Neuron (in vitro differentiated cells): Measurements from ENCODE around the gene ELAVL4.

Experiments
- H2AFZ ChIP-seq: one replicate; pipeline ENCODE4 v1.6.1; 2013; ENCODE audit warnings: low read depth, mild to moderate bottlenecking, inconsistent platforms, low read length, moderate library complexity
- H3K27me3 ChIP-seq: one replicate; pipeline ENCODE4 v1.6.1; 2013; ENCODE audit warnings: low read length; ENCODE audit not compliant: insufficient read depth
- H3K36me3 ChIP-seq: one replicate; pipeline ENCODE4 v1.6.1; 2013; ENCODE audit warnings: low read length; ENCODE audit not compliant: insufficient read depth
- H3K4me1 ChIP-seq: one replicate; pipeline ENCODE4 v1.6.1; 2013; ENCODE audit warnings: low read length; ENCODE audit not compliant: insufficient read depth
- H3K4me3 ChIP-seq: 2 replicates; pipeline ENCODE4 v1.5.1; 2013; ENCODE audit warnings: mild to moderate bottlenecking, low read length, moderate library complexity
- H3K9me3 ChIP-seq: one replicate; pipeline ENCODE4 v1.6.1; 2013; ENCODE audit warnings: low read length

Gene ELAVL4

GRCh38 chr1:50208315-50208714 lies 99.6 kb downstream of the ELAVL4 start:
- no peak overlapping the region for H2AFZ ChIP-seq
- no peak overlapping the region for H3K4me3 ChIP-seq
- no peaks in the 10 kb centered on the region for H3K4me1 ChIP-seq
- H3K27me3 ChIP-seq, result no peaks in the 10 kb centered on the region
- H3K36me3 ChIP-seq, result no peaks in the 10 kb centered on the region
- no peaks in the 10 kb centered on the region for H3K9me3 ChIP-seq

- Histone ChIP-seq H3K27me3 (no peaks in the 10 kb centered on the region), H3K4me1 (no peaks in the 10 kb centered on the region), H3K9me3 (no peaks in the 10 kb centered on the region), H3K36me3 (no peaks in the 10 kb centered on the region), H2AFZ (no peak overlapping the region), H3K4me3 (no peak overlapping the region)
Observed at GRCh38 chr1:50208756-50209155, 100.0 kb downstream of the ELAVL4 start.

- Histone ChIP-seq H3K27me3 (no peaks in the 10 kb centered on the region), H3K4me1 (no peaks in the 10 kb centered on the region), H3K36me3 (no peaks in the 10 kb centered on the region), H3K9me3 (no peaks in the 10 kb centered on the region), H3K4me3 (no peak overlapping the region), H2AFZ (no peak overlapping the region)
Observed at GRCh38 chr1:50209749-50210148, 101.0 kb downstream of the ELAVL4 start.

DNA sequence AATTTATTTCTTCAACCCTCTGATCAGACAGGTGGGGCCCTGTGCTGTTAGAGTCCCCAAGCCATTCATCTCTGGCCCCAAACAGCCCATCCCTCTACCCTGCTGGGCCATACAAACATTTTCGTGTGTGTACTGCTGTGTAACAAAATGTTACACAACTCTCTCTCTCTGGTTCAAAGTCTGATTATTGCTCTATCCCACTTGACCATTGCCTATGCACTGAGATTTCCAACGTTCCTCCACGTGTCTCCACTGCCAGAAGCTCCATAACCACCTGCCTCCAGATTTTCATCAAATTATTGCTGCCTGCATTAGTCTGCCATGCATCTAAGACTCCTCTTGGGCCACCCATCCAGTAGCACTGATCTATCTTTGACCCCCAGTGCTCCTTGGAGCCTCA lies 104.8 kb downstream of the ELAVL4 start:
- peaks cover 3% of the 10 kb centered on the region for H3K27me3 ChIP-seq
- no peak overlapping the region for H3K4me3 ChIP-seq
- H2AFZ ChIP-seq, result no peak overlapping the region
- H3K4me1 ChIP-seq, result no peaks in the 10 kb centered on the region
- H3K36me3 ChIP-seq, result no peaks in the 10 kb centered on the region
- H3K9me3 ChIP-seq, result no peaks in the 10 kb centered on the region

- H3K9me3 ChIP-seq, result no peaks in the 10 kb centered on the region
- peaks cover 3% of the 10 kb centered on the region for H3K27me3 ChIP-seq
- H3K4me1 ChIP-seq, result no peaks in the 10 kb centered on the region
- no peaks in the 10 kb centered on the region for H3K36me3 ChIP-seq
- H3K4me3 ChIP-seq, result no peak overlapping the region
- no peak overlapping the region for H2AFZ ChIP-seq
Observed at GRCh38 chr1:50214717-50215116, 106.0 kb downstream of the ELAVL4 start.

DNA sequence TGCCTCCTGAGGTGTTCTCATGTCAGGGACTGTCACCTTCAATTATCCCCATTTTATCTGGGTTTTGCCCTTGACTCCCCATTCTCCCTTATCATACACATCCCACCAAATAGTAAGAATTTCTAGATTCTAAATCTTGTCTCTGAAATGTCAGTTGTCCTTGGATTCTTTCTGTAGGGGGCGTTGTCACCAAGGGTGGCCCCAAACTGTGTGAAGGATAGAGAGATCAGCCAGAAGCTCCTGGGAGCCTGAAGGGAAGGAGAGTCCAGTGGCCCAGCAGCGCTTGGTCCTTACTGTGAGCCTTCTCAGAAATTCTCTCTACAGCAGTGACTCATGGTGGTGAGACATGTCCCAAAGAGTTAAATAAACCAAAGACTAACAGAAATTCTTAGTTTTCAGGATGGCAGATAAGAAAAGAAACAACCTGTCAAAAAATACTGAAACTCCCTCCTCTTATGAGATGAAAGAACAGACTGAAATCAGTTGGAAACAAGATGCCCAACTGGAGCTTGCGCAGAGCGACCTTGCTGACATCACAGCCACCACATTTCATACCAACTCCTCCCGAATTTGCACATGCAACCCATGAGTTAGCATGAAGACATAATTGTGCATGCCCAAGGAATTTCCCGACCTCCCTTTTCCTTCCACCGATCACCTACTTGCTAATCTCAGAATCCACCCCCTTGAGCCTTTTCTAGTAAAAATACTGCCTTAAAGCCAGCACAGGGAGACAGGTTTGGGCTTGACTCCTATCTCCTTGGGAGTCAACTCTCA lies 109.8 kb downstream of the ELAVL4 start:
- H3K36me3 ChIP-seq, result no peaks in the 10 kb centered on the region
- no peaks in the 10 kb centered on the region for H3K9me3 ChIP-seq
- H2AFZ ChIP-seq, result no peak overlapping the region
- H3K4me1 ChIP-seq, result no peaks in the 10 kb centered on the region
- no peak overlapping the region for H3K4me3 ChIP-seq
- H3K27me3 ChIP-seq, result peaks cover 3% of the 10 kb centered on the region

- Histone ChIP-seq H3K27me3 (peaks cover 3% of the 10 kb centered on the region), H3K9me3 (no peaks in the 10 kb centered on the region), H3K4me3 (no peak overlapping the region), H3K36me3 (no peaks in the 10 kb centered on the region), H2AFZ (no peak overlapping the region), H3K4me1 (no peaks in the 10 kb centered on the region)
Observed at GRCh38 chr1:50228871-50229384, 120.2 kb downstream of the ELAVL4 start.

- Histone ChIP-seq H3K9me3 (no peaks in the 10 kb centered on the region), H3K4me3 (no peak overlapping the region), H3K27me3 (peaks cover 3% of the 10 kb centered on the region), H3K36me3 (no peaks in the 10 kb centered on the region), H2AFZ (no peak overlapping the region), H3K4me1 (no peaks in the 10 kb centered on the region)
Observed at GRCh38 chr1:50231209-50231608, 122.5 kb downstream of the ELAVL4 start.

DNA sequence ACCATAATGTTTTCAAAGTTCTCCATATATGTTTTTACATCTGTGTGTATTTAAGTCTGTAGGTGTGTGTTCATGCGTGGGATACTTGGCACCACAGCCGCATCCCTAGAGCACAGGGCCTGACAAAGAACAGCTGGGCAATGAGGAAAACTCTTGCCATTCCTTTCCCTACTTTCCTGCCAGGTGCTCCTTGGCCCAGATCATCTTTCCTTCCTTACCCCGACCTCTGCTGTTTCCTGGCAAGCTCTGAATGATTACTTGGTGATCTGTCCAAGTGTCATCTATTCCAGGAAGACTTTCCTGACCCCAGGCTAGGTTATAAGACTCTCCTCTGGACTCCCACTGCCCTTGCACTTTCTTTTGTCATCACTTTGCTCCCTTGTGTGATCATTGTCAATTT lies 123.6 kb downstream of the ELAVL4 start:
- Histone ChIP-seq H3K4me1 (no peaks in the 10 kb centered on the region), H3K36me3 (no peaks in the 10 kb centered on the region), H3K27me3 (peaks cover 3% of the 10 kb centered on the region)

DNA sequence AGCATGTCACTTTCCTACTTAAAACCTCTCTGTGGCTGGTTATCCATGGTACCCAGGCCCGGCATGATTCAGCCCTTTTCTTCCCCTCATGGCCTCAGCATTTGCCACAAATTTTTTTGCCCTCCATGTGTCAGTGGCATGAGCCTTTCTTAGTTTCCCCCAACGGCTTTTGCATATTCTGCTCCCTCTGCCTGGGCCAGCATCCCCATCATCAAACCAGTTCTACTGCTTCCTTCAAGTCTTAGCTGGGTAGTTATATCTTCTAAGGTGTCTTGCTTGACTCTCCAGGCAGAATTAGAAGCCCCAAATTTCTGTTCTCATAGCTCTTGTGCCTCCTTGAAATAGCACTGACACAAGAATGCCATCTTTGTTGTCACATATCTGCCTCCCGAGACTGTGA lies 127.9 kb downstream of the ELAVL4 start:
- no peak overlapping the region for H2AFZ ChIP-seq
- H3K9me3 ChIP-seq, result no peaks in the 10 kb centered on the region
- H3K4me3 ChIP-seq, result no peak overlapping the region
- no peaks in the 10 kb centered on the region for H3K36me3 ChIP-seq
- H3K4me1 ChIP-seq, result no peaks in the 10 kb centered on the region
- H3K27me3 ChIP-seq, result no peaks in the 10 kb centered on the region

More for the DNA sequence above, 123.6 kb downstream of the ELAVL4 start:
- H2AFZ ChIP-seq, result no peak overlapping the region
- no peak overlapping the region for H3K4me3 ChIP-seq
- no peaks in the 10 kb centered on the region for H3K9me3 ChIP-seq

GRCh38 chr1:50237056-50237455 lies 128.3 kb downstream of the ELAVL4 start:
- no peaks in the 10 kb centered on the region for H3K36me3 ChIP-seq
- no peak overlapping the region for H3K4me3 ChIP-seq
- H3K4me1 ChIP-seq, result no peaks in the 10 kb centered on the region
- no peak overlapping the region for H2AFZ ChIP-seq
- H3K9me3 ChIP-seq, result no peaks in the 10 kb centered on the region
- H3K27me3 ChIP-seq, result no peaks in the 10 kb centered on the region

GRCh38 chr1:50243939-50244338 lies 135.2 kb downstream of the ELAVL4 start:
- no peak overlapping the region for H3K4me3 ChIP-seq
- no peaks in the 10 kb centered on the region for H3K36me3 ChIP-seq

DNA sequence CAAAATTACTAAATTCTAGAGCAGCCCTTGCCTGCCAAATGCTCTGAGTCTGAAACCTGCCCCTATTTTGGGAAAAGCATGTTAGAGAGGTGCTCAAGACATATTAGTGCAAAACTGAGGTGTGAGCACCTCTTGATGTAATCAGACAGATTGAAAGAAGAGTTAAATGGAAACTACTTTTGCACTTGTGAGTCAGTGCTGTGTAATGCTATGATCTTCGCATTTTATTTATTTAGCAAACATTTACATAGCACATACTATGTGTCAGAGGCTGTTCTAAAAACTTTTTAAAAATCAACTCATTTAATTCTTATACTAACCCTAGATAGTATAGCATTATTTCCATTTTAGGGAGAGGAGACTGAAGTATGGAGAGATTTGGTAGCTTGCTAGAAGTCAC lies 138.1 kb downstream of the ELAVL4 start:
- Histone ChIP-seq H3K4me1 (peaks cover 8% of the 10 kb centered on the region), H3K9me3 (no peaks in the 10 kb centered on the region), H3K27me3 (no peaks in the 10 kb centered on the region), H3K36me3 (no peaks in the 10 kb centered on the region), H2AFZ (no peak overlapping the region), H3K4me3 (no peak overlapping the region)

More at GRCh38 chr1:50243939-50244338, 135.2 kb downstream of the ELAVL4 start:
- H3K9me3 ChIP-seq, result no peaks in the 10 kb centered on the region
- H2AFZ ChIP-seq, result no peak overlapping the region
- no peaks in the 10 kb centered on the region for H3K4me1 ChIP-seq
- H3K27me3 ChIP-seq, result no peaks in the 10 kb centered on the region

GRCh38 chr1:50251702-50252101 lies 143.0 kb downstream of the ELAVL4 start:
- no peak overlapping the region for H2AFZ ChIP-seq
- H3K27me3 ChIP-seq, result no peaks in the 10 kb centered on the region
- H3K4me1 ChIP-seq, result peaks cover 20% of the 10 kb centered on the region
- peak overlapping the region; percentile 17 for H3K4me3 ChIP-seq
- H3K9me3 ChIP-seq, result no peaks in the 10 kb centered on the region
- H3K36me3 ChIP-seq, result no peaks in the 10 kb centered on the region
